ENCODE data around the gene CARD9.

CARD9 gene

DNA sequence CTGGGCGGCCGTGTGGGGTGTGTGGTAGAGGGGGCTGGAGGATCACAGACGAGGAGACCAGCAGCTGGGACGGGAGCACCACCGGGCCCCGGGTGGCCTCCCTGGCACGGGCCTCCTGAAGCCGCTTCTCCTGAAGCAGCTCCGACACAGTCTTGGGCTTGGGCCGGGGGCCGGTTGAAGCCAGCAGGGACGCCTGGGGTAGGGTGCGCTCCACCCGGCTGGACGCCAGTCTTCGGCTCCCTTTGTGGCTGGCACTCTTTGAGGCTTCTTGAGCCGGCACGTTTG, 5.5 kb upstream of the CARD9 start:
- no peak for DNase-seq

GRCh38 chr9:136378170-136379002, 4.9 kb upstream of the CARD9 start:
- no peak for DNase-seq

- DNase-seq = no peak
These were observed 4.1 kb upstream of the CARD9 start for GRCh38 chr9:136377341-136378169.

DNA sequence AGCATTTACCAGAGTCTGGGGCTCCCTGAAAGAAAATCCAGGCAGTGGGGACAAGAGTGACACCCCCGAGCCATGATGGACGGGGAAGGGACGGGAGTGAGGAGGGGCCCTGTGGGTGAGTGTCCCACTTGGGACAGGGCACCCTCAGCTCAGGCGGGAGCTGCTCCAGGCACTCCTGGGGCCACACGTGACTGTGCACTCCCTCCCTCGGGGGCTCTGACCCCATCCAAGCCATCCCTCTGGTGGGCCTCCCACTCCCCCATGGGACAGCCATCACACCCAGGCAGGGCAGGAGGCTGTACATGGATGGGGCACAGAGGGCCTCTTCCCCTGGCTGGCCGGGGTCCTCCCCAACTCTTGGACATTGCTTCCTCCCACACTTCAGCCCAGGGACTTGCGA, 3.0 kb upstream of the CARD9 start:
- DNase-seq = no peak

DNA sequence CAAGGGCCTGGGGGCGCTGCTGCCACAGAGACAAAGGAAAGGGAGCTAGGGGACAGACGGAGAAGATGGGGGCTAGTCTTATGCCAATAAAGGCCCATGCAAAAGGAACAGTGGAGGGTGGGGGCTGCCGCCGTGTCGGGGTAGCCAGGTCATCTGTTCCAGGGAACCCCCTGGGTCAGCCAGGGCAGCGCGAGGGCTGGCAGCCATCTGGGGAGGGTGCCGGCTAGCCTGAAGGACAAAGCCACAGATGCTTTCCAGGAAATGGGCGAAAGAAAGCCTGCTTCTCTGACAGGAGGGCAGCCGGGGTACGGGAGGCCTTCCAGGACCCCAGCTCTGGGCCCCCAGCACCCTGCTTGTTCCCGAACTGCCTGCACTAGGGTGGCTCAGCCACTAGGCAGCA, 1.6 kb upstream of the CARD9 start:
- DNase-seq = no peak

- DNase-seq = no peak
These were observed 710 bp upstream of the CARD9 start for GRCh38 chr9:136374183-136374575.

GRCh38 chr9:136372561-136373299, 739 bp downstream of the CARD9 start:
- no peak for DNase-seq

- DNase-seq = no peak
These were observed 1.5 kb downstream of the CARD9 start for GRCh38 chr9:136372006-136372405.

DNA sequence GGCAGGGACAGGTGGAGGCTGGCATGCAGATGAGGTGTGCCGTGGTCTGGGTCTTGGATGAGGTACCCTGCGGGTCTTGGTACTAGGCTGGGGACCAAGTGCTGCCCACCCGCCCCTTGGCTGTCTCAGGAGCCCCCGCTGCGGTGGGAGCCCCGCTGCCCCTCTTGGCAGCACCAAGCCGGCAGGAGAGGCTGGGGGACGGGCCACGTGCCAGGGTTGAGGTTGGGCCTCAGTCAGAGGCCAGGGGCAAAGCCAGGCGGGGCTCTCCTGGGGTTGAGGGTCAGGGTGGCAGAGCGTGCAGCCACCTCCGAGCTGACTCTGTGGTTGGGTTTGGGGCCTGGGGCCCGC, 2.0 kb downstream of the CARD9 start:
- DNase-seq = no peak

- no peak for DNase-seq
These were observed 2.6 kb downstream of the CARD9 start for GRCh38 chr9:136370687-136371532.

DNA sequence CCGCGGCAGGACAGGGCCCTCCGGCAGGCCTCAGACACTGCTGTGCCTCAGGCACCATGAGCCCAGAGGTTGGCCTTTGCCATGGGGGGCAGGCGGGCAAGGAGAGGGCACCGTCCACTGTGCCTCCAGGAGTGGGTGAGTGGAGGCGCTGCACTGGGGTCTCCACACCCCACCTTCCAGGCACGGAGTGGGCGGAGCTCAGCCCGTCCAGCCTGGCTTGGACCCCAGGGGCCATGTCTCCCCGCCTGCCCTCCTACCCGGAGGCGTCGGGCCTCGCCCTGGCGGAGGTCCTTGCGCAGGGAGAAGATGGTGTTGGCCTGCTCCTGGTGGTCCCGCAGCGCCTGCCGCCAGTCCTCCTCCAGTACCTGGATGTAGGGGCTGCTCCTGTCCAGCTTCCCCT, 3.4 kb downstream of the CARD9 start:
- no peak for DNase-seq

DNA sequence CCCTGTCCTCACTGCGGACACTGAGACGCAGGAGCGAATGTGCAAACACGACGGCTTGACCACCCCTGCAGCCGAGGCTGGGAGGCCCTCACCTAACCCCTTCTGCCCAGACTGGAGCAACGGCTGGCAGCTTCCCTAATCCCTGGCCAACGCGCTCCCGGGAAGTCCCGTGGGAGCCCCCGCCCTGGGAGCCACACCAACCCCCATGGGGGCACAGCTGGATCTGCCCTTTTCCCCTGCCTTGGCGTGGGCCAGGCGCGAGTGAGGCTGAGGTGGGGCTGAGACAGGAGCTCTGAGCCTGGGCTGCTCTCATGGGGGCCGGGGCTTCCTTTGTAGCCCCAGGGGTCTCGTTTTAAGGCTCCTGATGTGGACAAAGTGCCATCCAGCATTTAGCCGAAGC, 5.3 kb downstream of the CARD9 start:
- DNase-seq = no peak

DNA sequence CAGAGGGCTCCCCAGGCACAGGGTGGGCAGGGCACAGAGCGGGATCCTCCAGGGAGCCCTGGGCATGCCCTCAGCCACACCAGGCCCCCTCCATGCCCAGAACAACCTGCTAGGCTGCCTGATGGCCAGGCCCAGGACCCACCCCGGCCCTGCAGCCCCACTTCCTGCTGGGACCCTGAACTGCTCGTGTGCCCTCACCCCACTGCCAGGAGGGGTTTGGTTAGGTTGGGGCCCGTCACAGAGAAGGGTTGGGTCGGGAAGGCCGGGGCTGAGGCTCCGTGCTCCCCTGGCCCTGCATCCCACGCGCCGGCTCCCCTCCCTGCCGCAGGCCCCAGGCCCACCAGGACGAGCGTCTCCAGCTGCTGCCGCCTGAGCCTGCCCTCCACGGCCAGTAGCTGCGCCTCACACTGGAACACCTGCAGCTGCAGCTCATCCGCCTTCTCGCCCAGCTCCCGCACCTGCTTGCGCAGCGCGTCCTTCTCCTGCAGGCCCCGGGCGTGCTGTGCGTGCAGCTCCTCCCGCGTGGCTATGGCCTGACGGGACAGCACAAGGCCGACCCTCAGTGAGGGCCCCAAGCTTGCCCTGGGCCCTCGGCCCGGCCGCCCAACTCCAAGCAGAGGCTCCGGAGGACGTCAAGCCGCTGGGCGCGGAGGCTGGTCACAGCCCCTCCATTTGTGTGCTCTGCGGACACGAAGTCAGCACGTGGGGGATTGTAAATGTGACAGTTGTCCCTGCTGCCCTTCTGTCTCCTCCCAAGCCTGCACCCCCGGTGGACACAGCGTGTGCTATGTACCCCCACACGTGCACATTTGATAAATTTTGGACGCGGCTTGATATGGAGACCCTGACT, 5.9 kb downstream of the CARD9 start:
- no peak for DNase-seq

DNA sequence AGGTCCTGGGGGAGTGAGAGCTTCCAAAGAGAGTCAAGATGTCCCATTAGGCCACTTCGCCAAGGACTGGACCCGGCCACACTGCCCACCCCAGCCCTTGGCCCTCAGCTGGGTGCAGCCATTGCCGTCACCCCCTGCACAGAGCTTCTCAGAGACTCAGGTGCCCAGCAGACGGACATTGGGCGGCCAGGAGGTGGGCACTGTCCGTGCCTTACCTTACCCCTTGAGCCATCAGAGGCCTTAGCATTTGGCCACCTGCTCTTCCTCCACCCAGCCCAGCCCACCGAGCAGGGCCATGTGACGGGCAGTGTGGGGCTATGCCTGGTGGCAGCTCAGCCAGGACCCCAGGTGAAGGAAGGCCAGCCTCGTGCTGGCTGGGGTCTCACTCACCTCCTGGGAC, 6.6 kb downstream of the CARD9 start:
- DNase-seq = no peak

DNA sequence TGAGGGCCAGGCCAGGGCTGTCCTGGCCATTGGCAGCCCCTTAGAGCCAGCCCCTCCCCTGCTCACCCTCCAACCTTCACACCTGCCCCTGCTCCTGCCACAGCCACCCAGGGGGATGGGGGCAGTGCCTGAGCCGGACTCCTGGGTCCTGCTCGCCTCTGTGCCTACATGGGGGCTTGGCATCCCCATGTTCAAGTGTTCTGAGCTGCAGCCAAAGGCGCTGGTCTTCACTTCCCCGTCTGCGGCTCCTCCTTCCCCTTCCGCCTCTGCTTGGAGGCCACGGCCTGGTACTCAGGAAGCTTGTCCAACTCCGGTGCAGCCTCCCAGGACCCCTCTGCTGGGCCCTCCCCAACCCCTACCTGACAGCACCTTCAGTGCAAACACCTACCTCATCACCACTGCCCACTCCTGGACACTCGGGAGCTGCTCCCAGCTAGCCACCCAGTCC, 7.7 kb downstream of the CARD9 start:
- no peak for DNase-seq

DNA sequence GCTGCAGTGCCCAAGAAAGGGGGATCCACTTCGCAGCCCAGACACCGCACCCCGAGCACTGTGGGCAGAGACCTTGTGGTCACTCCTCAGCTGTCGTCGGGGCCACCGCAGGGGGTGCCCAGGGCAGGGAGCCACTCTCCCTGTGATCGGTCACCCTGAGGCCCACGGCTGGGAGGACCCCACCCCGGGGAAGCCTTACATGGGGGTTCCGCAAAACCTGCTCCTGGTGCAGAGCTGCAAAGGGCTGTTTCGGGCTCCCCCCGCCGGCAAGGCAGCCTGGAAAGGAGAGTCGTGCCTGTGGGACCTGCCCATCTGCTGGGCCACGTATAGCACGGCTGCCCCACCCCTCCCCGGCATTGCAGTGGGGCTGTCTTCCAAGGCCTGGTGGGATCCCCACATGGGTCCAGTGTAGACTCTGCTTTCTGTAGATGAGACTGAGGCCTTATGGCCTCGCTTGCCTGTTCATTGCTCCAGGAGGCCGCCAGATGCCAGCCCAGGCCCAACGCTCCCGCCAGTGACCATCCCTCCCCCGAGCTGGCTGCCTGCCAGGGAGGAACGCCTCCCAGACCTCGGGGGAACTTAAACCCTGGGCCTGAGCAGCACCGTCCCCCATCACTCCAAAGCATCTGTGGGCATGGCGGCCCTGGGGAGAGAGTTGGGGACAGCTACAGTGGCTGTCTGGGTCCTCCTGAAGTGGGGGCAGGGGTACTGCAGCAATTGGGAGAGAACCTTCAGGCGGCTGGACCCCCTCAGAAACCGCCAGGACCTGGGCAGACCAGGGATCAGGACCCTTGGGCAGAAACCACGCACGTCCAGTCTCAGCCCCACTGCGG, 8.3 kb downstream of the CARD9 start:
- no peak for DNase-seq

- DNase-seq = no peak
These were observed 9.3 kb downstream of the CARD9 start for GRCh38 chr9:136363949-136364748.

- peak; percentile 81 for DNase-seq
These were observed 10.1 kb downstream of the CARD9 start, which contains the start of gene DNLZ for GRCh38 chr9:136363106-136363948. Gene DNLZ, minus strand, starts transcription at chr9:136363744. Its CDS starts 30 bp downstream, at chr9:136363714.

DNA sequence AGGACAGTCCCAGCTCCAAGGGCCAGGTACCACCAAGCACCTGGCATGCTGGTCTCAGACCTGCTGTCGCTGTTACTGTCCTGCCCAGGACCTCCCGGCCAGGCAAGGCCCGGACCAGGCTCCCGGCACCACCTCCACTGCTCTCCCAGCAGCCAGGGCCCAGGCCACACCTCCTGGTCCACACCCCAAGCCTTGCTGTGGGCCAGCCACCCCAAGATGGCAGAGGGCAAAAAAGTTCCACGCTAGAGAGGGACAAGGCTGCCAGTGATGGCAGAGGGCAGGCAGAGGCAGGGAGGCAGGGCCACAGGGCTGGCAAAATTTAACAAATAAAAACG, 11.1 kb downstream of the CARD9 start:
- no peak for DNase-seq
